Esophagus muscularis mucosa (tissue), 4 donors: ENCODE measurements around the gene CDC34. TPM values are rescaled to one million over a fixed set of nuclear protein-coding genes. Genes with fewer than 3 reads are reported as not detected.

Experiments
- DNase-seq: peaks from one replicate; pipeline ENCODE4 v3.0.0-alpha.2; 2017; ENCODE audit errors: extremely low spot score
- H3K27ac ChIP-seq, 4 donors: fragments of 200-600 bp; sonication (generic); replicated peaks in 1 of 4; 1 replicate in 3 of 4; 2 replicates in 1 of 4; pipeline ENCODE4 v1.5.1; 2016 to 2019; ENCODE audit warnings: mild to moderate bottlenecking in 1 of 4
- H3K27me3 ChIP-seq, 4 donors: fragments of 200-600 bp; sonication (generic); one replicate each; pipeline versions ENCODE4 v1.5.1 to v1.6.0; 2016 to 2019
- H3K36me3 ChIP-seq, 4 donors: fragments of 200-600 bp; sonication (generic); one replicate each; pipeline ENCODE4 v1.5.1; 2016 to 2019
- H3K4me1 ChIP-seq, 4 donors: fragments of 200-600 bp; sonication (generic); one replicate each; pipeline ENCODE4 v1.5.1; 2016 to 2019
- H3K4me3 ChIP-seq, 4 donors: fragments of 200-600 bp; sonication (generic); 1 replicate in 2 of 4; 2 replicates in 2 of 4; pipeline ENCODE4 v1.5.1; 2016 to 2019; ENCODE audit warnings: mild to moderate bottlenecking in 4 of 4, moderate library complexity in 1 of 4
- H3K9me3 ChIP-seq, 4 donors: fragments of 200-600 bp; sonication (generic); 1 replicate in 3 of 4; 2 replicates in 1 of 4; pipeline ENCODE4 v1.5.1; 2016 to 2019
- CTCF ChIP-seq, 3 experiments: fragments of 200-600 bp in 2 of 3; fragments of 450-650 bp in 1 of 3; sonication (generic) in 2 of 3; IDR thresholded peaks; one replicate each; pipeline ENCODE4 v1.5.1; 2017 to 2019; ENCODE audit warnings: antibody characterized with exemption in 3 of 3, mild to moderate bottlenecking in 2 of 3, moderate library complexity in 1 of 3
- EP300 ChIP-seq: sonication (generic); formaldehyde crosslinking; IDR thresholded peaks from one replicate; pipeline ENCODE4 v1.6.1; 2017; ENCODE audit warnings: antibody characterized with exemption
- POLR2A ChIP-seq: fragments of 450-650 bp; IDR thresholded peaks from one replicate; pipeline ENCODE4 v1.6.1; 2017; ENCODE audit warnings: antibody characterized with exemption, moderate library complexity, mild to moderate bottlenecking, low read depth
- POLR2AphosphoS5 ChIP-seq, 2 donors: sonication (generic); formaldehyde crosslinking; IDR thresholded peaks; one replicate each; pipeline ENCODE4 v1.6.1; 2017; ENCODE audit warnings: antibody characterized with exemption in 2 of 2
- WGBS: methylation state at CpG from one replicate; pipeline ENCODE4 v1.1.5; 2018; 5-methylcytosine and 5-hydroxymethylcytosine counted together
- intact Hi-C: fragments of 100-400 bp; cut with DNase I; formaldehyde crosslinking; loops from one replicate; pipeline ENCODE4 v1.15.1; 2023
- total RNA-seq, 4 donors: library from RNA; depleted of rRNA; stranded (reverse); fragments of >200 nt; gene quantifications; one replicate each; pipeline versions ENCODE4 v1.1.0 to v1.2.1, GENCODE V29; 2016

Gene CDC34
- total RNA-seq, 4 donors from 2014 or later: 62.5 to 100 (median 76.2) TPM

- H3K9me3 ChIP-seq: no peaks in the 10 kb centered on the region
- H3K4me1 ChIP-seq: peaks cover 34 to 47% (median 45%) of the 10 kb centered on the region in 4 donors
- H3K4me3 ChIP-seq: peak overlapping the region; percentile 87 to 99 (median 96)
- H3K27me3 ChIP-seq: peaks cover 0 to 10% (median 0%) of the 10 kb centered on the region in 4 donors
- intact Hi-C loops: no loop called here
- WGBS: 1% methylated on average over 41 of the region's 103 CpGs
- TF ChIP-seq CTCF (IDR thresholded peaks at IDR 0.05) (peak in 1 of 3 experiments; percentile 14), EP300 (no peak), POLR2AphosphoS5 (IDR thresholded peaks at IDR 0.05) (peak in 1 of 2 donors; percentile 78), POLR2A (peak; percentile 17)
- H3K36me3 ChIP-seq: peaks cover 5 to 15% (median 12%) of the 10 kb centered on the region in 4 donors
- no peak for DNase-seq
- H3K27ac ChIP-seq: peak overlapping the region; percentile 96 to 99 (median 98)
Measured at GRCh38 chr19:531009-531752, 379 bp upstream of the CDC34 start.

GRCh38 chr19:532561-533363 is 1.2 kb downstream of the CDC34 start:
- no peak for DNase-seq
- no peaks in the 10 kb centered on the region for H3K9me3 ChIP-seq
- WGBS: 2% methylated on average over 7 of the region's 47 CpGs
- H3K27ac ChIP-seq: peak overlapping the region; percentile 97 to 99 (median 98)
- H3K4me1 ChIP-seq: peaks cover 34 to 54% (median 47%) of the 10 kb centered on the region in 4 donors
- H3K36me3 ChIP-seq: peaks cover 17 to 28% (median 27%) of the 10 kb centered on the region in 4 donors
- H3K27me3 ChIP-seq: no peaks in the 10 kb centered on the region
- peak overlapping the region; percentile 87 to 99 (median 96) for H3K4me3 ChIP-seq
- TF ChIP-seq EP300 (no peak), CTCF (IDR thresholded peaks at IDR 0.05) (peak; percentile 35 to 53 (median 45)), POLR2AphosphoS5 (IDR thresholded peaks at IDR 0.05) (peak; percentile 2 to 63), POLR2A (no peak)
- intact Hi-C loops: no loop called here

GRCh38 chr19:533364-534058 is 2.0 kb downstream of the CDC34 start:
- TF ChIP-seq POLR2A (no peak), POLR2AphosphoS5 (IDR thresholded peaks at IDR 0.05) (no peak), CTCF (IDR thresholded peaks at IDR 0.05) (no peak), EP300 (no peak)
- no peaks in the 10 kb centered on the region for H3K9me3 ChIP-seq
- no peaks in the 10 kb centered on the region for H3K27me3 ChIP-seq
- peak overlapping the region; percentile 97 to 99 (median 98) for H3K27ac ChIP-seq
- DNase-seq: no peak
- WGBS: 23% methylated on average over 5 of the region's 25 CpGs
- intact Hi-C loops: no loop called here
- peaks cover 25 to 36% (median 34%) of the 10 kb centered on the region in 4 donors for H3K36me3 ChIP-seq
- peaks cover 34 to 57% (median 48%) of the 10 kb centered on the region in 4 donors for H3K4me1 ChIP-seq
- peak overlapping the region; percentile 87 to 99 (median 96) for H3K4me3 ChIP-seq

GRCh38 chr19:534088-534487 is 2.5 kb downstream of the CDC34 start:
- intact Hi-C loops: no loop called here
- Histone ChIP-seq H3K4me3 (peak overlapping the region; percentile 87 to 99 (median 96)), H3K27me3 (no peaks in the 10 kb centered on the region), H3K9me3 (no peaks in the 10 kb centered on the region), H3K36me3 (peaks cover 31 to 42% (median 40%) of the 10 kb centered on the region in 4 donors), H3K27ac (peak overlapping the region; percentile 97 to 99 (median 98)), H3K4me1 (peaks cover 34 to 63% (median 51%) of the 10 kb centered on the region in 4 donors)
- no peak for TF ChIP-seq POLR2A
- TF ChIP-seq CTCF (IDR thresholded peaks at IDR 0.05): no peak
- no peak for TF ChIP-seq POLR2AphosphoS5 (IDR thresholded peaks at IDR 0.05)
- no peak for TF ChIP-seq EP300
- DNase-seq: no peak
- WGBS: 58% methylated on average over 9 of the region's 14 CpGs
